GM12892 (cell line): Measurements from ENCODE around the gene AADAC.

Experiments
- POLR2A ChIP-seq: IDR thresholded peaks from 2 replicates; pipeline ENCODE4 v1.6.1; 2011; ENCODE audit warnings: low read depth, low read length, control low read depth
- POLR2AphosphoS5 ChIP-seq: IDR thresholded peaks from 2 replicates; pipeline ENCODE4 v1.6.1; 2011; ENCODE audit warnings: low read depth, low read length, control low read depth
- TAF1 ChIP-seq: IDR thresholded peaks from 2 replicates; pipeline ENCODE4 v1.6.1; 2011; ENCODE audit warnings: low read depth, mild to moderate bottlenecking, control low read depth, low read length, borderline replicate concordance

- TF ChIP-seq POLR2A (no peak), POLR2AphosphoS5 (no peak), TAF1 (no peak)
These were observed 24.8 kb downstream of the AADAC start for GRCh38 chr3:151838574-151839312.
